Erythroblast (primary cell): Measurements from ENCODE around the gene ERGIC3.

Source experiments
- GATA1 ChIP-seq: IDR thresholded peaks from 2 replicates; pipeline ENCODE4 v1.6.1; 2011; ENCODE audit warnings: low read depth, mild to moderate bottlenecking, control low read depth, low read length, moderate library complexity
- POLR2A ChIP-seq: IDR thresholded peaks from 2 replicates; pipeline ENCODE4 v1.6.1; 2011; ENCODE audit warnings: mild to moderate bottlenecking, low read length

GRCh38 chr20:35518955-35519354, 22.9 kb upstream of the ERGIC3 start:
- TF ChIP-seq POLR2A (no peak), GATA1 (no peak)
